Activated CD8-positive, alpha-beta memory T cell treated with anti-CD3 and anti-CD28 coated beads, Interleukin-2, amount 50 U/mL, for 24 hours (primary cell): ENCODE results near the gene GBF1.

Experiments used
- DNase-seq: peaks from one replicate; pipeline ENCODE4 v3.0.0-alpha.2; 2020; ENCODE audit errors: extremely low read depth

Gene GBF1

GRCh38 chr10:102424145-102424544 is 178.8 kb downstream of the GBF1 start:
- no peak for DNase-seq

GRCh38 chr10:102424916-102425315 is 179.6 kb downstream of the GBF1 start:
- DNase-seq: no peak

GRCh38 chr10:102425444-102425843 is 180.1 kb downstream of the GBF1 start:
- no peak for DNase-seq

- no peak for DNase-seq
These were observed 181.5 kb downstream of the GBF1 start for GRCh38 chr10:102426803-102427287.

- no peak for DNase-seq
These were observed 184.1 kb downstream of the GBF1 start for GRCh38 chr10:102429468-102429867.

GRCh38 chr10:102431452-102432124 is 186.3 kb downstream of the GBF1 start:
- DNase-seq: no peak
